MM.1S (cell line): ENCODE measurements around the gene MSANTD1.

ENCODE experiments used
- CTCF ChIP-seq: fragments of 300-600 bp; sonication (generic); IDR thresholded peaks from 2 replicates; pipeline ENCODE4 v1.5.1; 2016; ENCODE audit warnings: antibody characterized with exemption, low read length, mixed read lengths
- EZH2 ChIP-seq: fragments of 300-600 bp; sonication (generic); optimal IDR thresholded peaks from 2 replicates; pipeline ENCODE3; 2017; ENCODE audit warnings: low read depth, mild to moderate bottlenecking, antibody characterized with exemption, low read length, mixed read lengths
- EZH2phosphoT487 ChIP-seq: fragments of 300-600 bp; sonication (generic); IDR thresholded peaks from 2 replicates; pipeline ENCODE4 v1.6.1; 2018; ENCODE audit warnings: antibody characterized with exemption, low read length

GRCh38 chr4:3280466-3280865 lies 31.5 kb downstream of the MSANTD1 start:
- TF ChIP-seq CTCF (no peak), EZH2phosphoT487 (no peak), EZH2 (no peak)
